WTC11 (cell line): ENCODE results near the gene TSHZ3. TPM values are rescaled to one million over a fixed set of nuclear protein-coding genes. Genes with fewer than 3 reads are reported as not detected.

Experiments
- ATAC-seq: fragments of 200-7000 bp; cut with Tn5 transposase; 2 replicates; pipeline ENCODE4 v1.10.0; 2021; ENCODE audit warnings: mild to moderate bottlenecking, moderate library complexity
- CTCF ChIA-PET: fragments of 300-600 bp; sonication (Branson Sonifier 250); formaldehyde crosslinking; loops from one replicate; lab custom pipeline; 2021; ENCODE audit warnings: antibody characterized with exemption; lab: Charles Lee
- POLR2A ChIA-PET: fragments of 350-600 bp; sonication (Branson Sonifier 250); formaldehyde crosslinking; loops from one replicate; lab custom pipeline; 2021; ENCODE audit warnings: antibody characterized with exemption; lab: Charles Lee
- DNase-seq: peaks from one replicate; pipeline ENCODE4 v3.0.0; 2021; ENCODE audit warnings: low spot score
- H3K27ac Mint-ChIP-seq: 2 replicates; pipeline ENCODE4 v1.8.0; 2021; ENCODE audit warnings: mixed read lengths
- H3K27me3 Mint-ChIP-seq: 2 replicates; pipeline ENCODE4 v1.8.0; 2021; ENCODE audit warnings: low read depth, mild to moderate bottlenecking, moderate library complexity, mixed read lengths
- H3K36me3 Mint-ChIP-seq: 2 replicates; pipeline ENCODE4 v1.8.0; 2021; ENCODE audit warnings: mixed read lengths
- H3K4me1 Mint-ChIP-seq: 2 replicates; pipeline ENCODE4 v1.8.0; 2022; ENCODE audit warnings: mixed read lengths
- H3K4me3 Mint-ChIP-seq: 2 replicates; pipeline ENCODE4 v1.8.0; 2021; ENCODE audit warnings: mild to moderate bottlenecking, moderate library complexity, mixed read lengths
- H3K9me3 Mint-ChIP-seq: 2 replicates; pipeline ENCODE4 v1.8.0; 2021; ENCODE audit warnings: mixed read lengths
- CDX4 ChIP-seq: fragments of 250-450 bp; sonication (Bioruptor Pico); IDR thresholded peaks from 2 replicates; pipeline ENCODE4 v1.9.0; 2021; ENCODE audit warnings: moderate library complexity, mild to moderate bottlenecking, inconsistent platforms, borderline replicate concordance
- EMX1 ChIP-seq: fragments of 250-450 bp; sonication (Bioruptor Pico); IDR thresholded peaks from 2 replicates; pipeline ENCODE4 v1.8.0; 2021; ENCODE audit warnings: mild to moderate bottlenecking
- FOXP1 ChIP-seq: sonication (generic); formaldehyde crosslinking; IDR thresholded peaks from 2 replicates; pipeline ENCODE4 v1.8.0; 2022; ENCODE audit warnings: missing genetic modification reagents, mild to moderate bottlenecking, moderate library complexity, borderline replicate concordance
- GRHL2 ChIP-seq: fragments of 250-450 bp; sonication (Bioruptor Pico); IDR thresholded peaks from 2 replicates; pipeline ENCODE4 v1.8.0; 2022; ENCODE audit warnings: mild to moderate bottlenecking, moderate library complexity; ENCODE audit not compliant: insufficient replicate concordance, severe bottlenecking
- MYBL2 ChIP-seq: sonication (generic); formaldehyde crosslinking; IDR thresholded peaks from 2 replicates; pipeline ENCODE4 v1.8.1; 2023; ENCODE audit warnings: mild to moderate bottlenecking, moderate library complexity, missing genetic modification reagents
- NR2C2 ChIP-seq: sonication (generic); formaldehyde crosslinking; IDR thresholded peaks from 2 replicates; pipeline ENCODE4 v1.8.0; 2022; ENCODE audit warnings: mild to moderate bottlenecking, missing genetic modification reagents
- RORB ChIP-seq: fragments of 250-450 bp; sonication (Bioruptor Pico); IDR thresholded peaks from 2 replicates; pipeline ENCODE4 v1.9.0; 2021; ENCODE audit warnings: mild to moderate bottlenecking
- STAT6 ChIP-seq: sonication (generic); formaldehyde crosslinking; conservative IDR thresholded peaks from 2 replicates; pipeline ENCODE4 v1.8.1; 2023; ENCODE audit warnings: mild to moderate bottlenecking, low read depth, missing genetic modification reagents, moderate library complexity
- ZNF425 ChIP-seq: fragments of 250-450 bp; sonication (Bioruptor Pico); conservative IDR thresholded peaks from 2 replicates; pipeline ENCODE4 v1.9.0; 2021; ENCODE audit warnings: mild to moderate bottlenecking
- ZNF532 ChIP-seq: fragments of 250-450 bp; sonication (Bioruptor Pico); IDR thresholded peaks from 2 replicates; pipeline ENCODE4 v1.9.0; 2021; ENCODE audit warnings: mild to moderate bottlenecking, borderline replicate concordance
- total RNA-seq: library from RNA; stranded (reverse); gene quantifications from 3 replicates; pipeline ENCODE4 v1.2.3, GENCODE V29; 2021
- TF ChIP-seq, protein P1 (sequence below): sonication (generic); formaldehyde crosslinking; IDR thresholded peaks from 2 replicates; pipeline ENCODE4 v1.8.1; 2023; ENCODE audit warnings: mild to moderate bottlenecking, missing genetic modification reagents, moderate library complexity
- TF ChIP-seq, protein P2 (sequence below): fragments of 200-600 bp; IDR thresholded peaks from 2 replicates; pipeline ENCODE4 v1.8.0; 2022; ENCODE audit warnings: antibody characterized with exemption
- TF ChIP-seq, protein P3 (sequence below): sonication (generic); formaldehyde crosslinking; IDR thresholded peaks from 2 replicates; pipeline ENCODE4 v1.8.1; 2022; ENCODE audit warnings: low read depth, mild to moderate bottlenecking, moderate library complexity, missing genetic modification reagents, borderline replicate concordance
- TF ChIP-seq, protein P4 (sequence below): sonication (generic); formaldehyde crosslinking; IDR thresholded peaks from 2 replicates; pipeline ENCODE4 v1.8.1; 2023; ENCODE audit warnings: mild to moderate bottlenecking, moderate library complexity, missing genetic modification reagents
- TF ChIP-seq, protein P5 (sequence below): sonication (generic); formaldehyde crosslinking; IDR thresholded peaks from 2 replicates; pipeline ENCODE4 v1.8.1; 2023; ENCODE audit warnings: mild to moderate bottlenecking, missing genetic modification reagents, moderate library complexity

The TSHZ3 gene
- total RNA-seq, 1 experiment from 2014 or later: 21.4 TPM

DNA sequence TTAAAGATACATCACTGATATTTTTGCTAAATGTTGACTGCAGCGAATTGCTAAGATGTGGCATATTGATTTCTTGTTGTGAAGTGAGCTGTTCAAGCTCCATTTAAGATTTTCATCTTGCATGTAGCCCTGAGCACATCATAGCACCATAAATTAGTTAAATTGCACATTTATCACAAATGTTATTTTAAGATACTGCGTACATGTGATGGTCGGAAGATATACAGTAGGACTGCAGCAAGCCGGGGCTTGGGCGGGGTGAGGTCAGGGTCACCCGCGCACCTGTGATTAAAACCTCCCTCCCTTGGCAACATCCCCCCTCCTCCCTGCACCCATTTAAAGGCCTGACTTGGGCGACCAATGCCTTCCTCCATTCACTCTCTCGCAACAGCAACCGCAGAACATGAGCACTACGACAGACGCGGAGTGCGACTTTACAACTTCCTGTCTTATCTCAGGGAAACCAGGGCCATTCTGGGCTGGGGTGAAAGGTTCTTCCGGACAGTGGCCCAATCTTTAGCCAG is 76.6 kb downstream of the TSHZ3 start:
- Mint-ChIP-seq H3K9me3 (no peaks in the 10 kb centered on the region), H3K4me1 (peaks cover 14% of the 10 kb centered on the region), H3K27ac (peak overlapping the region; percentile 58; the same call in 1 of the 2 replicates), H3K27me3 (no peaks in the 10 kb centered on the region), H3K4me3 (no peak overlapping the region), H3K36me3 (peaks cover 13% of the 10 kb centered on the region)
- DNase-seq (no peak), ATAC-seq (no peak)
- ChIA-PET CTCF (interaction anchor here (1.3 kb wide), 1 partner anchor 218 kb away, joined by 3 read pairs; no protein-coding TSS in a partner anchor), POLR2A (no interaction called here)
- TF ChIP-seq NR2C2 (CRISPR knock-in tag) (no peak), RORB (CRISPR knock-in tag) (no peak), GRHL2 (CRISPR knock-in tag) (no peak), CDX4 (CRISPR knock-in tag) (no peak), FOXP1 (CRISPR knock-in tag) (no peak), MYBL2 (CRISPR knock-in tag) (no peak), STAT6 (CRISPR knock-in tag) (no peak), ZNF532 (CRISPR knock-in tag) (no peak), EMX1 (CRISPR knock-in tag) (no peak), ZNF425 (no peak)
- TF ChIP-seq, protein P1, sequence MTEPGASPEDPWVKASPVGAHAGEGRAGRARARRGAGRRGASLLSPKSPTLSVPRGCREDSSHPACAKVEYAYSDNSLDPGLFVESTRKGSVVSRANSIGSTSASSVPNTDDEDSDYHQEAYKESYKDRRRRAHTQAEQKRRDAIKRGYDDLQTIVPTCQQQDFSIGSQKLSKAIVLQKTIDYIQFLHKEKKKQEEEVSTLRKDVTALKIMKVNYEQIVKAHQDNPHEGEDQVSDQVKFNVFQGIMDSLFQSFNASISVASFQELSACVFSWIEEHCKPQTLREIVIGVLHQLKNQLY (CRISPR knock-in tag): no peak
- TF ChIP-seq, protein P2, sequence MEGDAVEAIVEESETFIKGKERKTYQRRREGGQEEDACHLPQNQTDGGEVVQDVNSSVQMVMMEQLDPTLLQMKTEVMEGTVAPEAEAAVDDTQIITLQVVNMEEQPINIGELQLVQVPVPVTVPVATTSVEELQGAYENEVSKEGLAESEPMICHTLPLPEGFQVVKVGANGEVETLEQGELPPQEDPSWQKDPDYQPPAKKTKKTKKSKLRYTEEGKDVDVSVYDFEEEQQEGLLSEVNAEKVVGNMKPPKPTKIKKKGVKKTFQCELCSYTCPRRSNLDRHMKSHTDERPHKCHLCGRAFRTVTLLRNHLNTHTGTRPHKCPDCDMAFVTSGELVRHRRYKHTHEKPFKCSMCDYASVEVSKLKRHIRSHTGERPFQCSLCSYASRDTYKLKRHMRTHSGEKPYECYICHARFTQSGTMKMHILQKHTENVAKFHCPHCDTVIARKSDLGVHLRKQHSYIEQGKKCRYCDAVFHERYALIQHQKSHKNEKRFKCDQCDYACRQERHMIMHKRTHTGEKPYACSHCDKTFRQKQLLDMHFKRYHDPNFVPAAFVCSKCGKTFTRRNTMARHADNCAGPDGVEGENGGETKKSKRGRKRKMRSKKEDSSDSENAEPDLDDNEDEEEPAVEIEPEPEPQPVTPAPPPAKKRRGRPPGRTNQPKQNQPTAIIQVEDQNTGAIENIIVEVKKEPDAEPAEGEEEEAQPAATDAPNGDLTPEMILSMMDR: no peak
- TF ChIP-seq, protein P3, sequence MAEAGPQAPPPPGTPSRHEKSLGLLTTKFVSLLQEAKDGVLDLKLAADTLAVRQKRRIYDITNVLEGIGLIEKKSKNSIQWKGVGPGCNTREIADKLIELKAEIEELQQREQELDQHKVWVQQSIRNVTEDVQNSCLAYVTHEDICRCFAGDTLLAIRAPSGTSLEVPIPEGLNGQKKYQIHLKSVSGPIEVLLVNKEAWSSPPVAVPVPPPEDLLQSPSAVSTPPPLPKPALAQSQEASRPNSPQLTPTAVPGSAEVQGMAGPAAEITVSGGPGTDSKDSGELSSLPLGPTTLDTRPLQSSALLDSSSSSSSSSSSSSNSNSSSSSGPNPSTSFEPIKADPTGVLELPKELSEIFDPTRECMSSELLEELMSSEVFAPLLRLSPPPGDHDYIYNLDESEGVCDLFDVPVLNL (CRISPR knock-in tag): no peak
- TF ChIP-seq, protein P4, sequence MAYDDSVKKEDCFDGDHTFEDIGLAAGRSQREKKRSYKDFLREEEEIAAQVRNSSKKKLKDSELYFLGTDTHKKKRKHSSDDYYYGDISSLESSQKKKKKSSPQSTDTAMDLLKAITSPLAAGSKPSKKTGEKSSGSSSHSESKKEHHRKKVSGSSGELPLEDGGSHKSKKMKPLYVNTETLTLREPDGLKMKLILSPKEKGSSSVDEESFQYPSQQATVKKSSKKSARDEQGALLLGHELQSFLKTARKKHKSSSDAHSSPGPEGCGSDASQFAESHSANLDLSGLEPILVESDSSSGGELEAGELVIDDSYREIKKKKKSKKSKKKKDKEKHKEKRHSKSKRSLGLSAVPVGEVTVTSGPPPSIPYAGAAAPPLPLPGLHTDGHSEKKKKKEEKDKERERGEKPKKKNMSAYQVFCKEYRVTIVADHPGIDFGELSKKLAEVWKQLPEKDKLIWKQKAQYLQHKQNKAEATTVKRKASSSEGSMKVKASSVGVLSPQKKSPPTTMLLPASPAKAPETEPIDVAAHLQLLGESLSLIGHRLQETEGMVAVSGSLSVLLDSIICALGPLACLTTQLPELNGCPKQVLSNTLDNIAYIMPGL (CRISPR knock-in tag): no peak
- TF ChIP-seq, protein P5, sequence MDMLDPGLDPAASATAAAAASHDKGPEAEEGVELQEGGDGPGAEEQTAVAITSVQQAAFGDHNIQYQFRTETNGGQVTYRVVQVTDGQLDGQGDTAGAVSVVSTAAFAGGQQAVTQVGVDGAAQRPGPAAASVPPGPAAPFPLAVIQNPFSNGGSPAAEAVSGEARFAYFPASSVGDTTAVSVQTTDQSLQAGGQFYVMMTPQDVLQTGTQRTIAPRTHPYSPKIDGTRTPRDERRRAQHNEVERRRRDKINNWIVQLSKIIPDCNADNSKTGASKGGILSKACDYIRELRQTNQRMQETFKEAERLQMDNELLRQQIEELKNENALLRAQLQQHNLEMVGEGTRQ (CRISPR knock-in tag): no peak
